Measurements from ENCODE around the gene ADAMTSL3.

DNA sequence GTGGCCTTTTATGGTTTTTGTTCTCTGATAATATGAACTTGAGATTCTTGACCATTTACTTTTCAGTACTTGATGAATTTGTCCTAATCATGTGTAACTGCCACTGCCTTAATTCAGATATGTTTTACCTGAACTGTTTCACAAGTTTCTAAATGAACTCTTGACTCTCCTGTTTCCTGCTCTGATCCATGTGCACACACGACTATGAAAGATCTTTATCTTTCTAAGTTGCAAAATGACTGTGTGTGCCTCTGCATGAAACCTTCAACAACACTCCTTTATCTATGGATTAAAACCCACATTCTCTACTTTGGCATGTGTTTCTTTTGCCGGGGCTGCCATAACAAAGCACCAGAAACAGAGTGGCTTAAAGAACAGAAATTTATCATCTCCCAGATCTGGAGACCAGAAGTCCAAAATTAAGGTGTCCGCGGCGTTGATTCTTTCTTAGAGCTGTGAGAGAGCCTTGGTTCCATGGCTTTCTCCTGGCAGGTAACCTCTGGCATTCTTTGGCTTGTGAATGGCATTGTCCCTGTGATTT is 275.0 kb downstream of the ADAMTSL3 start:
- TF ChIP-seq, protein P1, sequence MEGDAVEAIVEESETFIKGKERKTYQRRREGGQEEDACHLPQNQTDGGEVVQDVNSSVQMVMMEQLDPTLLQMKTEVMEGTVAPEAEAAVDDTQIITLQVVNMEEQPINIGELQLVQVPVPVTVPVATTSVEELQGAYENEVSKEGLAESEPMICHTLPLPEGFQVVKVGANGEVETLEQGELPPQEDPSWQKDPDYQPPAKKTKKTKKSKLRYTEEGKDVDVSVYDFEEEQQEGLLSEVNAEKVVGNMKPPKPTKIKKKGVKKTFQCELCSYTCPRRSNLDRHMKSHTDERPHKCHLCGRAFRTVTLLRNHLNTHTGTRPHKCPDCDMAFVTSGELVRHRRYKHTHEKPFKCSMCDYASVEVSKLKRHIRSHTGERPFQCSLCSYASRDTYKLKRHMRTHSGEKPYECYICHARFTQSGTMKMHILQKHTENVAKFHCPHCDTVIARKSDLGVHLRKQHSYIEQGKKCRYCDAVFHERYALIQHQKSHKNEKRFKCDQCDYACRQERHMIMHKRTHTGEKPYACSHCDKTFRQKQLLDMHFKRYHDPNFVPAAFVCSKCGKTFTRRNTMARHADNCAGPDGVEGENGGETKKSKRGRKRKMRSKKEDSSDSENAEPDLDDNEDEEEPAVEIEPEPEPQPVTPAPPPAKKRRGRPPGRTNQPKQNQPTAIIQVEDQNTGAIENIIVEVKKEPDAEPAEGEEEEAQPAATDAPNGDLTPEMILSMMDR (IDR thresholded peaks at IDR 0.05 in 2 of 3, conservative IDR thresholded peaks at IDR 0.05 in 1 of 3; ENCODE audit: borderline replicate concordance in 1 of 3, insufficient read depth in 1 of 3, low read depth in 2 of 3, low read length in 2 of 3), result no peak
- TF ChIP-seq POLR2A (IDR thresholded peaks at IDR 0.05; ENCODE audit: borderline replicate concordance, extremely low read depth, insufficient read depth, insufficient read length), result no peak

All from HCT116 (cell line).